Loucy (cell line): Measurements from ENCODE around the gene RUSC2.

ENCODE experiments used
- EZH2phosphoT487 ChIP-seq: fragments of 200-600 bp; IDR thresholded peaks from 2 replicates; pipeline ENCODE4 v1.6.1; 2018; ENCODE audit warnings: antibody characterized with exemption, mild to moderate bottlenecking, moderate library complexity, borderline replicate concordance
- TF ChIP-seq, protein P1 (sequence below): fragments of 200-600 bp; sonication (generic); conservative IDR thresholded peaks from 2 replicates; pipeline ENCODE4 v1.5.1; 2014; ENCODE audit warnings: mild to moderate bottlenecking, antibody characterized with exemption, low read length

- TF ChIP-seq, protein P1, sequence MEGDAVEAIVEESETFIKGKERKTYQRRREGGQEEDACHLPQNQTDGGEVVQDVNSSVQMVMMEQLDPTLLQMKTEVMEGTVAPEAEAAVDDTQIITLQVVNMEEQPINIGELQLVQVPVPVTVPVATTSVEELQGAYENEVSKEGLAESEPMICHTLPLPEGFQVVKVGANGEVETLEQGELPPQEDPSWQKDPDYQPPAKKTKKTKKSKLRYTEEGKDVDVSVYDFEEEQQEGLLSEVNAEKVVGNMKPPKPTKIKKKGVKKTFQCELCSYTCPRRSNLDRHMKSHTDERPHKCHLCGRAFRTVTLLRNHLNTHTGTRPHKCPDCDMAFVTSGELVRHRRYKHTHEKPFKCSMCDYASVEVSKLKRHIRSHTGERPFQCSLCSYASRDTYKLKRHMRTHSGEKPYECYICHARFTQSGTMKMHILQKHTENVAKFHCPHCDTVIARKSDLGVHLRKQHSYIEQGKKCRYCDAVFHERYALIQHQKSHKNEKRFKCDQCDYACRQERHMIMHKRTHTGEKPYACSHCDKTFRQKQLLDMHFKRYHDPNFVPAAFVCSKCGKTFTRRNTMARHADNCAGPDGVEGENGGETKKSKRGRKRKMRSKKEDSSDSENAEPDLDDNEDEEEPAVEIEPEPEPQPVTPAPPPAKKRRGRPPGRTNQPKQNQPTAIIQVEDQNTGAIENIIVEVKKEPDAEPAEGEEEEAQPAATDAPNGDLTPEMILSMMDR = no peak
- TF ChIP-seq EZH2phosphoT487 = no peak
Observed at GRCh38 chr9:35533398-35533797, 43.5 kb downstream of the RUSC2 start.
